Measurements from ENCODE around the gene SETDB1. TPM values are rescaled to one million over a fixed set of nuclear protein-coding genes. Genes with fewer than 3 reads are reported as not detected.

SETDB1 gene
- total and polyA plus RNA-seq, 2 of the 13 experiments (the other 11 are each of a cell fraction or from before 2014, with no cell fraction given) = 33.1 to 34.6 TPM

GRCh38 chr1:151013518-151013917 lies 87.4 kb downstream of the SETDB1 start:
- H2AFZ ChIP-seq (ENCODE audit: low read length) = no peak overlapping the region
- no peaks in the 10 kb centered on the region; a peak in 1 of 5 replicates for H3K27me3 ChIP-seq (ENCODE audit: control insufficient read depth in 1 of 2, insufficient read depth in 2 of 2, low read length in 2 of 2)
- peak; percentile 68 for DNase-seq (ENCODE audit: low spot score)
- H3K9ac ChIP-seq (ENCODE audit: insufficient read depth, low read depth, low read length) = peak overlapping the region; percentile 78
- peaks cover 18% of the 10 kb centered on the region for H3K79me2 ChIP-seq (ENCODE audit: insufficient read depth, low read length)
- ChIA-PET POLR2A (interaction anchor here (0.6 to 4.0 kb wide), 16 partner anchors 10 to 434 kb away, joined by 3 to 21 read pairs (median 4); partner anchors contain the start of genes ANXA9, C1orf56, CDC42SE1 and CERS2), CTCF (ENCODE audit: low intra/inter-chr PET ratio, low total read pairs) (interaction anchor here (0.8 to 1.3 kb wide), 2 partner anchors 11 to 34 kb away, joined by 3 to 6 read pairs; no protein-coding TSS in a partner anchor)
- FAIRE-seq = no peak
- WGBS (ENCODE audit: low lambda C conversion rate) = 0% methylated on average over 2 of the region's 2 CpGs
- H3K4me1 ChIP-seq (ENCODE audit: insufficient read depth, low read length) = peaks cover 61% of the 10 kb centered on the region
- peak overlapping the region; percentile 80 for H3K4me2 ChIP-seq (ENCODE audit: low read depth, low read length)
- H3K27ac ChIP-seq (ENCODE audit: extremely low read length, insufficient read depth, low read length) = peak overlapping the region; percentile 99
- intact Hi-C loops (cut with micrococcal nuclease; ENCODE audit: unreplicated experiment) (loop anchor here (2.0 to 5.0 kb wide), 2 partner anchors 45 to 134 kb away; partner anchors contain the start of genes CDC42SE1 and SEMA6C), in situ Hi-C loops (cut with HindIII; ENCODE audit: extremely low pct_ligation_motif_present, low pct_unique_long_range_greater_than_20kb) (no loop called here)
- H3K4me3 ChIP-seq (replicated peaks in 1 of 3; ENCODE audit: insufficient read depth in 1 of 3, low read depth in 2 of 3, low read length in 3 of 3) = peak overlapping the region; percentile 18 to 44 (median 39); a peak in 4 of 6 replicates
- H3K9me3 ChIP-seq (ENCODE audit: low read length) = no peaks in the 10 kb centered on the region
- BruUV-seq (replicated peaks) = TSS peak; percentile 51
- no peaks in the 10 kb centered on the region; a peak in 1 of 5 replicates for H3K36me3 ChIP-seq (replicated peaks in 1 of 2; ENCODE audit: control insufficient read depth in 1 of 2, insufficient read depth in 2 of 2, low read length in 2 of 2)
- peak; percentile 58 for ATAC-seq
- H4K20me1 ChIP-seq (ENCODE audit: insufficient read depth, low read length) = no peaks in the 10 kb centered on the region
- TF ChIP-seq FOXA1 (IDR thresholded peaks at IDR 0.05) (no peak), FOXA1 (CRISPR knock-in tag; IDR thresholded peaks at IDR 0.05) (peak; percentile 47), KDM5A (IDR thresholded peaks at IDR 0.05; ENCODE audit: borderline replicate concordance, low read length) (no peak), TBX2 (CRISPR knock-in tag; IDR thresholded peaks at IDR 0.05; ENCODE audit: borderline replicate concordance) (no peak), NR2F2 (IDR thresholded peaks at IDR 0.05; ENCODE audit: borderline replicate concordance, low read depth) (peak; percentile 14), PHB2 (IDR thresholded peaks at IDR 0.05; ENCODE audit: partially characterized antibody) (no peak), ARID2 (CRISPR knock-in tag; IDR thresholded peaks at IDR 0.05; ENCODE audit: borderline replicate concordance) (no peak), CEBPB (IDR thresholded peaks at IDR 0.05; ENCODE audit: borderline replicate concordance, low read depth, low read length) (peak; percentile 72; the same call in 1 of the 2 replicates), RORA (CRISPR knock-in tag; IDR thresholded peaks at IDR 0.05) (0 out of 2 replicates have a peak, but pooled peaks have one; percentile 18), SMC3 (IDR thresholded peaks at IDR 0.05; ENCODE audit: low read length) (peak; percentile 15; the same call in 1 of the 2 replicates), SNAPC4 (CRISPR knock-in tag; IDR thresholded peaks at IDR 0.05) (no peak), E2F1 (CRISPR knock-in tag; IDR thresholded peaks at IDR 0.05) (no peak), ASH2L (IDR thresholded peaks at IDR 0.05; ENCODE audit: insufficient read length, low read depth, low read length) (peak; percentile 9), XRCC5 (optimal IDR thresholded peaks at IDR 0.05; ENCODE audit: low read length) (peak; percentile 1), TIGD3 (CRISPR knock-in tag; IDR thresholded peaks at IDR 0.05; ENCODE audit: borderline replicate concordance) (no peak), PRMT3 (CRISPR knock-in tag; IDR thresholded peaks at IDR 0.05; ENCODE audit: borderline replicate concordance, low read depth) (no peak), ZNF644 (CRISPR knock-in tag; IDR thresholded peaks at IDR 0.05; ENCODE audit: low read depth) (0 out of 2 replicates have a peak, but pooled peaks have one; percentile 10), STAG1 (CRISPR knock-in tag; IDR thresholded peaks at IDR 0.05) (0 out of 2 replicates have a peak, but pooled peaks have one; percentile 4)
